Esophagus muscularis mucosa (tissue), 4 donors: Measurements from ENCODE around the gene LRMDA.

Experiments
- EP300 ChIP-seq: sonication (generic); formaldehyde crosslinking; IDR thresholded peaks from one replicate; pipeline ENCODE4 v1.6.1; 2017; ENCODE audit warnings: antibody characterized with exemption
- POLR2A ChIP-seq: fragments of 450-650 bp; IDR thresholded peaks from one replicate; pipeline ENCODE4 v1.6.1; 2017; ENCODE audit warnings: antibody characterized with exemption, moderate library complexity, mild to moderate bottlenecking, low read depth
- POLR2AphosphoS5 ChIP-seq, 2 donors: sonication (generic); formaldehyde crosslinking; IDR thresholded peaks; one replicate each; pipeline ENCODE4 v1.6.1; 2017; ENCODE audit warnings: antibody characterized with exemption in 2 of 2
- TF ChIP-seq, protein P1 (sequence below), 3 experiments: fragments of 200-600 bp in 2 of 3; fragments of 450-650 bp in 1 of 3; sonication (generic) in 2 of 3; IDR thresholded peaks; one replicate each; pipeline ENCODE4 v1.5.1; 2017 to 2019; ENCODE audit warnings: antibody characterized with exemption in 3 of 3, mild to moderate bottlenecking in 2 of 3, moderate library complexity in 1 of 3

DNA sequence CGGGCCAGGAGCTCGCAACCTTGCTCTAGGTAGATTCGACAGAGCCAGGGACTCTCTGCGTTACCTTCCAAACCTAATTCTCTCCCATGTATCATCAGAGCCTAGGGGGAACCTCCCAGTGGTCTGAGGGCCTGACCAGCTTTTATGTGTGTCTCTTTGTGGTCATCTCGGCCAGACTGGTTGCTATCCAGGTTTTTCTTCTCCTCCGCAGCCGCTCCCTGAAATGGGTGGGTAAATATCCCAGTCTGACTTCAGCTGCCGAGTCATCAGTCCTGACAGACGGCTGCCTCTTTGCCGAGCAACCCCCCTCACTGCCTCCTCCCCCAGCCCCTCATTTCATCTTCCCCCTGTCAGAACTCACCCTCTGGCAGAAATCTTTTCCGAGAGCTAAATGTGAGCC, 578.1 kb downstream of the LRMDA start:
- TF ChIP-seq, protein P1, sequence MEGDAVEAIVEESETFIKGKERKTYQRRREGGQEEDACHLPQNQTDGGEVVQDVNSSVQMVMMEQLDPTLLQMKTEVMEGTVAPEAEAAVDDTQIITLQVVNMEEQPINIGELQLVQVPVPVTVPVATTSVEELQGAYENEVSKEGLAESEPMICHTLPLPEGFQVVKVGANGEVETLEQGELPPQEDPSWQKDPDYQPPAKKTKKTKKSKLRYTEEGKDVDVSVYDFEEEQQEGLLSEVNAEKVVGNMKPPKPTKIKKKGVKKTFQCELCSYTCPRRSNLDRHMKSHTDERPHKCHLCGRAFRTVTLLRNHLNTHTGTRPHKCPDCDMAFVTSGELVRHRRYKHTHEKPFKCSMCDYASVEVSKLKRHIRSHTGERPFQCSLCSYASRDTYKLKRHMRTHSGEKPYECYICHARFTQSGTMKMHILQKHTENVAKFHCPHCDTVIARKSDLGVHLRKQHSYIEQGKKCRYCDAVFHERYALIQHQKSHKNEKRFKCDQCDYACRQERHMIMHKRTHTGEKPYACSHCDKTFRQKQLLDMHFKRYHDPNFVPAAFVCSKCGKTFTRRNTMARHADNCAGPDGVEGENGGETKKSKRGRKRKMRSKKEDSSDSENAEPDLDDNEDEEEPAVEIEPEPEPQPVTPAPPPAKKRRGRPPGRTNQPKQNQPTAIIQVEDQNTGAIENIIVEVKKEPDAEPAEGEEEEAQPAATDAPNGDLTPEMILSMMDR (IDR thresholded peaks at IDR 0.05) = no peak
- no peak for TF ChIP-seq POLR2A
- no peak for TF ChIP-seq POLR2AphosphoS5 (IDR thresholded peaks at IDR 0.05)
- no peak for TF ChIP-seq EP300
